Esophagus muscularis mucosa (tissue), 4 donors: ENCODE results near the gene ZNF37A. TPM values are rescaled to one million over a fixed set of nuclear protein-coding genes. Genes with fewer than 3 reads are reported as not detected.

ENCODE experiments used
- DNase-seq: peaks from one replicate; pipeline ENCODE4 v3.0.0-alpha.2; 2017; ENCODE audit errors: extremely low spot score
- H3K27ac ChIP-seq, 4 donors: fragments of 200-600 bp; sonication (generic); replicated peaks in 1 of 4; 1 replicate in 3 of 4; 2 replicates in 1 of 4; pipeline ENCODE4 v1.5.1; 2016 to 2019; ENCODE audit warnings: mild to moderate bottlenecking in 1 of 4
- H3K27me3 ChIP-seq, 4 donors: fragments of 200-600 bp; sonication (generic); one replicate each; pipeline versions ENCODE4 v1.5.1 to v1.6.0; 2016 to 2019
- H3K36me3 ChIP-seq, 4 donors: fragments of 200-600 bp; sonication (generic); one replicate each; pipeline ENCODE4 v1.5.1; 2016 to 2019
- H3K4me1 ChIP-seq, 4 donors: fragments of 200-600 bp; sonication (generic); one replicate each; pipeline ENCODE4 v1.5.1; 2016 to 2019
- H3K4me3 ChIP-seq, 4 donors: fragments of 200-600 bp; sonication (generic); 1 replicate in 2 of 4; 2 replicates in 2 of 4; pipeline ENCODE4 v1.5.1; 2016 to 2019; ENCODE audit warnings: mild to moderate bottlenecking in 4 of 4, moderate library complexity in 1 of 4
- H3K9me3 ChIP-seq, 4 donors: fragments of 200-600 bp; sonication (generic); 1 replicate in 3 of 4; 2 replicates in 1 of 4; pipeline ENCODE4 v1.5.1; 2016 to 2019
- CTCF ChIP-seq, 3 experiments: fragments of 200-600 bp in 2 of 3; fragments of 450-650 bp in 1 of 3; sonication (generic) in 2 of 3; IDR thresholded peaks; one replicate each; pipeline ENCODE4 v1.5.1; 2017 to 2019; ENCODE audit warnings: antibody characterized with exemption in 3 of 3, mild to moderate bottlenecking in 2 of 3, moderate library complexity in 1 of 3
- EP300 ChIP-seq: sonication (generic); formaldehyde crosslinking; IDR thresholded peaks from one replicate; pipeline ENCODE4 v1.6.1; 2017; ENCODE audit warnings: antibody characterized with exemption
- POLR2A ChIP-seq: fragments of 450-650 bp; IDR thresholded peaks from one replicate; pipeline ENCODE4 v1.6.1; 2017; ENCODE audit warnings: antibody characterized with exemption, moderate library complexity, mild to moderate bottlenecking, low read depth
- POLR2AphosphoS5 ChIP-seq, 2 donors: sonication (generic); formaldehyde crosslinking; IDR thresholded peaks; one replicate each; pipeline ENCODE4 v1.6.1; 2017; ENCODE audit warnings: antibody characterized with exemption in 2 of 2
- WGBS: methylation state at CpG from one replicate; pipeline ENCODE4 v1.1.5; 2018; 5-methylcytosine and 5-hydroxymethylcytosine counted together
- intact Hi-C: fragments of 100-400 bp; cut with DNase I; formaldehyde crosslinking; loops from one replicate; pipeline ENCODE4 v1.15.1; 2023
- total RNA-seq, 4 donors: library from RNA; depleted of rRNA; stranded (reverse); fragments of >200 nt; gene quantifications; one replicate each; pipeline versions ENCODE4 v1.1.0 to v1.2.1, GENCODE V29; 2016

The ZNF37A gene
- total RNA-seq, 4 donors from 2014 or later, result 11.4 to 19.1 (median 17.7) TPM

GRCh38 chr10:38118072-38118807 lies 24.1 kb downstream of the ZNF37A start:
- WGBS, result 96% methylated on average over 3 of the region's 3 CpGs
- Histone ChIP-seq H3K4me1 (no peaks in the 10 kb centered on the region), H3K9me3 (peaks cover 38 to 100% (median 100%) of the 10 kb centered on the region in 4 donors), H3K27me3 (no peaks in the 10 kb centered on the region), H3K27ac (no peak overlapping the region), H3K36me3 (peaks cover 51 to 58% (median 53%) of the 10 kb centered on the region in 4 donors), H3K4me3 (no peak overlapping the region)
- DNase-seq, result no peak
- no peak for TF ChIP-seq POLR2A
- TF ChIP-seq EP300, result no peak
- TF ChIP-seq CTCF (IDR thresholded peaks at IDR 0.05), result no peak
- no peak for TF ChIP-seq POLR2AphosphoS5 (IDR thresholded peaks at IDR 0.05)
- intact Hi-C loops, result no loop called here

- intact Hi-C loops, result no loop called here
- Histone ChIP-seq H3K27ac (no peak overlapping the region), H3K4me3 (no peak overlapping the region), H3K9me3 (peaks cover 38 to 100% (median 100%) of the 10 kb centered on the region in 4 donors), H3K27me3 (no peaks in the 10 kb centered on the region), H3K4me1 (no peaks in the 10 kb centered on the region), H3K36me3 (peaks cover 44 to 50% (median 45%) of the 10 kb centered on the region in 4 donors)
- TF ChIP-seq EP300 (no peak), POLR2A (no peak), POLR2AphosphoS5 (IDR thresholded peaks at IDR 0.05) (no peak), CTCF (IDR thresholded peaks at IDR 0.05) (no peak)
- DNase-seq, result no peak
- WGBS, result 95% methylated on average over 1 of the region's 1 CpG
These were observed 24.9 kb downstream of the ZNF37A start for GRCh38 chr10:38119038-38119437.

GRCh38 chr10:38127812-38128211 lies 33.7 kb downstream of the ZNF37A start:
- Histone ChIP-seq H3K9me3 (peaks cover 0 to 99% (median 89%) of the 10 kb centered on the region in 4 donors), H3K36me3 (peaks cover 0 to 9% (median 0%) of the 10 kb centered on the region in 4 donors), H3K4me3 (no peak overlapping the region), H3K4me1 (no peaks in the 10 kb centered on the region), H3K27me3 (no peaks in the 10 kb centered on the region), H3K27ac (no peak overlapping the region)
- intact Hi-C loops, result no loop called here
- no peak for DNase-seq
- WGBS, result 98% methylated on average over 2 of the region's 2 CpGs
- no peak for TF ChIP-seq EP300
- no peak for TF ChIP-seq POLR2A
- no peak for TF ChIP-seq POLR2AphosphoS5 (IDR thresholded peaks at IDR 0.05)
- no peak for TF ChIP-seq CTCF (IDR thresholded peaks at IDR 0.05)

- Histone ChIP-seq H3K27me3 (no peaks in the 10 kb centered on the region), H3K9me3 (peaks cover 0 to 26% (median 18%) of the 10 kb centered on the region in 4 donors), H3K4me3 (no peak overlapping the region), H3K27ac (no peak overlapping the region), H3K4me1 (no peaks in the 10 kb centered on the region), H3K36me3 (peaks cover 0 to 18% (median 0%) of the 10 kb centered on the region in 4 donors)
- 83% methylated on average over 1 of the region's 1 CpG for WGBS
- no peak for DNase-seq
- intact Hi-C loops, result no loop called here
- no peak for TF ChIP-seq EP300
- no peak for TF ChIP-seq CTCF (IDR thresholded peaks at IDR 0.05)
- no peak for TF ChIP-seq POLR2A
- TF ChIP-seq POLR2AphosphoS5 (IDR thresholded peaks at IDR 0.05), result no peak
These were observed 49.5 kb downstream of the ZNF37A start for GRCh38 chr10:38143587-38143986.
